Measurements from ENCODE around the gene MAP3K20. TPM values are rescaled to one million over a fixed set of nuclear protein-coding genes. Genes with fewer than 3 reads are reported as not detected.

Gene MAP3K20
- total and polyA plus RNA-seq, 2 of the 4 experiments (the other 2 are of a cell fraction) = 27.5 to 84.4 TPM

DNA sequence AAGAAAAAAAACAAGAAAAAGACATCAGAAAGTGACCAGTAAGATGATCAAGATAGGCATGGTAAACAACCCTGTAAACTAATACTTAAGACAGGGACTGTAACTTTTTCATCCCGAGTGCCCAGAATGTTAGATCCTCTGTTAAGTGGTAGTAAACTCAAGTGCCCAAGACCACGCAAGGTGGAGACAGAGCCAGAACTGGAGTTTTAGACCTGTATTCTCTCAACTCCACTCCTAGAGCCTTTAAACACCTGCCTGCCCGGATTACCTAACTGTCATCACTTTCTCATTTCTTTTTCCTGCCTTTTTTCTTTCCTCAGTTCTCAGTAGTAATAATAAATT lies 203.9 kb downstream of the MAP3K20 start:
- no peak overlapping the region for H3K4ac ChIP-seq (ENCODE audit: low read depth, low read length)

More for the DNA sequence above, 203.9 kb downstream of the MAP3K20 start:
- BruUV-seq (replicated peaks) = no TSS peak
- no peak overlapping the region for H2BK20ac ChIP-seq (ENCODE audit: low read depth, low read length)
- H3K9me1 ChIP-seq (ENCODE audit: insufficient read depth, low read length) = no peaks in the 10 kb centered on the region
- no peak overlapping the region for H2BK5ac ChIP-seq (ENCODE audit: low read depth, low read length, poor library complexity, severe bottlenecking)
- no peaks in the 10 kb centered on the region for H3K36me3 ChIP-seq (ENCODE audit: control insufficient read depth, insufficient read depth, low read length)
- no peak overlapping the region for H2BK120ac ChIP-seq (ENCODE audit: low read depth, low read length)
- ChIA-PET POLR2A (ENCODE audit: unreplicated experiment) (no interaction called here), CTCF (no interaction called here)
- no peak overlapping the region for H4K91ac ChIP-seq (ENCODE audit: insufficient read depth, low read depth, low read length)
- intact Hi-C loops (cut with micrococcal nuclease) = no loop called here
- no peak overlapping the region for H3K4me3 ChIP-seq (ENCODE audit: insufficient read depth, low read depth, low read length)
- no peaks in the 10 kb centered on the region for H3K4me1 ChIP-seq (ENCODE audit: control insufficient read depth, insufficient read depth, low read length)
- H3K9me3 ChIP-seq (ENCODE audit: control insufficient read depth, insufficient read depth, low read length) = no peaks in the 10 kb centered on the region
- no peak overlapping the region for H3K9ac ChIP-seq (ENCODE audit: low read depth, low read length)
- no peaks in the 10 kb centered on the region for H4K20me1 ChIP-seq (ENCODE audit: insufficient read depth, low read length)
- no peak overlapping the region for H3K27ac ChIP-seq (ENCODE audit: insufficient read depth, low read length)
- no peaks in the 10 kb centered on the region; the same call in 1 of the 2 replicates for H3K27me3 ChIP-seq (ENCODE audit: control insufficient read depth, insufficient read depth, low read length)
- no peak overlapping the region for H3K23ac ChIP-seq (ENCODE audit: low read depth, low read length)
- DNase-seq (no peak), ATAC-seq (ENCODE audit: low read depth) (no peak)
- no peak overlapping the region for H2AK5ac ChIP-seq (ENCODE audit: low read depth, low read length)
- H3K56ac ChIP-seq (ENCODE audit: extremely low read depth, insufficient read depth, low read length) = no peak overlapping the region
- H3K4me2 ChIP-seq (ENCODE audit: low read depth, low read length) = no peak overlapping the region
- H4K5ac ChIP-seq (ENCODE audit: low read depth, low read length) = no peak overlapping the region
- in situ Hi-C loops (cut with MboI; ENCODE audit: low sequenced_read_pairs) = no loop called here
- 80% methylated on average over 1 of the region's 3 CpGs; no CpG with 5 or more reads in 1 of the 2 experiments for WGBS, 2 experiments (ENCODE audit: extremely low coverage in 2 of 2, insufficient read length in 1 of 2)
- dilution Hi-C loops (cut with HindIII; ENCODE audit: low sequenced_read_pairs, unreplicated experiment) = no loop called here
- H4K8ac ChIP-seq (ENCODE audit: low read depth in 2 of 2, low read length in 2 of 2) = no peak overlapping the region
- TF ChIP-seq CHD1 (IDR thresholded peaks at IDR 0.05; ENCODE audit: low read depth, low read length) = no peak
- TF ChIP-seq RFX5 (IDR thresholded peaks at IDR 0.05; ENCODE audit: low read depth, low read length) = no peak
- no peak for TF ChIP-seq CEBPB (IDR thresholded peaks at IDR 0.05; ENCODE audit: low read depth, low read length)
- TF ChIP-seq SMC3 (IDR thresholded peaks at IDR 0.05; ENCODE audit: low read depth, low read length) = no peak
- no peak for TF ChIP-seq MAZ (IDR thresholded peaks at IDR 0.05; ENCODE audit: borderline replicate concordance, low read depth, low read length)
- H2AFZ ChIP-seq (replicated peaks; ENCODE audit: low read length, poor library complexity) = no peak overlapping the region
- no peak overlapping the region for H3K14ac ChIP-seq (replicated peaks; ENCODE audit: low read depth, low read length)
- no peak overlapping the region for H2BK15ac ChIP-seq (ENCODE audit: low read depth, low read length)
- H3K79me1 ChIP-seq (ENCODE audit: low read depth in 1 of 2, low read length in 2 of 2) = no peaks in the 10 kb centered on the region
- H2AK9ac ChIP-seq (replicated peaks; ENCODE audit: low read depth, low read length, poor library complexity) = no peak overlapping the region
- no peak overlapping the region for H3K18ac ChIP-seq (ENCODE audit: low read depth, low read length)
